ENCODE results near the gene AKAP14. TPM values are rescaled to one million over a fixed set of nuclear protein-coding genes. Genes with fewer than 3 reads are reported as not detected.
"Not testable (repeated sequence)": the region's sequence is repeated elsewhere in the genome, so short reads cannot be mapped to it uniquely, and the experiment has no call there.

AKAP14 gene
- total and polyA plus RNA-seq, 2 of the 4 experiments (the other 2 are of a cell fraction) = not detected

- no peaks in the 10 kb centered on the region for H4K20me1 ChIP-seq (ENCODE audit: insufficient read depth, low read length)
- no peak overlapping the region for H2AK5ac ChIP-seq (ENCODE audit: low read depth, low read length)
- no peak overlapping the region for H2BK5ac ChIP-seq (ENCODE audit: low read depth, low read length, poor library complexity, severe bottlenecking)
- ATAC-seq (ENCODE audit: low read depth) (no peak), DNase-seq (no peak)
- CTCF ChIA-PET = no interaction called here
- H3K4me3 ChIP-seq (ENCODE audit: insufficient read depth, low read depth, low read length) = no peak overlapping the region
- TF ChIP-seq BHLHE40 (IDR thresholded peaks at IDR 0.05; ENCODE audit: low read depth, low read length) (no peak), RCOR1 (IDR thresholded peaks at IDR 0.05; ENCODE audit: insufficient replicate concordance, low read length) (no peak), FOS (IDR thresholded peaks at IDR 0.05; ENCODE audit: low read depth, low read length) (no peak)
- POLR2A ChIA-PET (ENCODE audit: unreplicated experiment) = no interaction called here
- no peaks in the 10 kb centered on the region for H3K9me3 ChIP-seq (ENCODE audit: control insufficient read depth, insufficient read depth, low read length)
- BruUV-seq (replicated peaks) = no TSS peak
- H3K4me2 ChIP-seq (ENCODE audit: low read depth, low read length) = no peak overlapping the region
- H4K5ac ChIP-seq (ENCODE audit: low read depth, low read length) = no peak overlapping the region
- no peaks in the 10 kb centered on the region for H3K79me1 ChIP-seq (ENCODE audit: low read depth in 1 of 2, low read length in 2 of 2)
- H3K4ac ChIP-seq (ENCODE audit: low read depth, low read length) = no peak overlapping the region
- H3K36me3 ChIP-seq (ENCODE audit: control insufficient read depth, insufficient read depth, low read length) = no peaks in the 10 kb centered on the region
- no peak overlapping the region for H3K18ac ChIP-seq (ENCODE audit: low read depth, low read length)
- H3K4me1 ChIP-seq (ENCODE audit: control insufficient read depth, insufficient read depth, low read length) = no peaks in the 10 kb centered on the region
- H2BK20ac ChIP-seq (ENCODE audit: low read depth, low read length) = no peak overlapping the region
- dilution Hi-C loops (cut with HindIII; ENCODE audit: low sequenced_read_pairs, unreplicated experiment) (no loop called here), intact Hi-C loops (cut with micrococcal nuclease) (no loop called here), in situ Hi-C loops (cut with MboI; ENCODE audit: low sequenced_read_pairs) (loop anchor here (25.0 kb wide), 1 partner anchor 177 kb away; no protein-coding TSS in a partner anchor)
- no peak overlapping the region for H3K56ac ChIP-seq (ENCODE audit: extremely low read depth, insufficient read depth, low read length)
- no peaks in the 10 kb centered on the region for H3K9me1 ChIP-seq (ENCODE audit: insufficient read depth, low read length)
- no peak overlapping the region for H2AFZ ChIP-seq (replicated peaks; ENCODE audit: low read length, poor library complexity)
- H4K8ac ChIP-seq (ENCODE audit: low read depth in 2 of 2, low read length in 2 of 2) = no peak overlapping the region
- no peaks in the 10 kb centered on the region for H3K27me3 ChIP-seq (ENCODE audit: control insufficient read depth, insufficient read depth, low read length)
- no peak overlapping the region for H2AK9ac ChIP-seq (replicated peaks; ENCODE audit: low read depth, low read length, poor library complexity)
- no peak overlapping the region for H2BK120ac ChIP-seq (ENCODE audit: low read depth, low read length)
- no peak overlapping the region for H4K91ac ChIP-seq (ENCODE audit: insufficient read depth, low read depth, low read length)
- no peak overlapping the region for H3K27ac ChIP-seq (ENCODE audit: insufficient read depth, low read length)
- no peak overlapping the region for H2BK15ac ChIP-seq (ENCODE audit: low read depth, low read length)
- H3K23ac ChIP-seq (ENCODE audit: low read depth, low read length) = no peak overlapping the region
- H3K9ac ChIP-seq (ENCODE audit: low read depth, low read length) = no peak overlapping the region
- H3K14ac ChIP-seq (replicated peaks; ENCODE audit: low read depth, low read length) = no peak overlapping the region
These were observed 64.9 kb downstream of the AKAP14 start for GRCh38 chrX:119960625-119961024.

GRCh38 chrX:119966837-119967236 is 71.1 kb downstream of the AKAP14 start:
- H2BK120ac ChIP-seq (ENCODE audit: low read depth, low read length); H4K20me1 ChIP-seq (ENCODE audit: insufficient read depth, low read length); H4K5ac ChIP-seq (ENCODE audit: low read depth, low read length); H3K9ac ChIP-seq (ENCODE audit: low read depth, low read length); H3K4ac ChIP-seq (ENCODE audit: low read depth, low read length); H3K23ac ChIP-seq (ENCODE audit: low read depth, low read length); H3K4me1 ChIP-seq (ENCODE audit: control insufficient read depth, insufficient read depth, low read length); H3K4me2 ChIP-seq (ENCODE audit: low read depth, low read length); H2AFZ ChIP-seq (replicated peaks; ENCODE audit: low read length, poor library complexity); H3K4me3 ChIP-seq (ENCODE audit: insufficient read depth, low read depth, low read length); H3K9me3 ChIP-seq (ENCODE audit: control insufficient read depth, insufficient read depth, low read length); H3K36me3 ChIP-seq (ENCODE audit: control insufficient read depth, insufficient read depth, low read length); H3K27ac ChIP-seq (ENCODE audit: insufficient read depth, low read length); H3K27me3 ChIP-seq (ENCODE audit: control insufficient read depth, insufficient read depth, low read length); H3K18ac ChIP-seq (ENCODE audit: low read depth, low read length); H3K14ac ChIP-seq (replicated peaks; ENCODE audit: low read depth, low read length); H3K79me1 ChIP-seq (ENCODE audit: low read depth in 1 of 2, low read length in 2 of 2); H2BK15ac ChIP-seq (ENCODE audit: low read depth, low read length); H3K9me1 ChIP-seq (ENCODE audit: insufficient read depth, low read length); dilution Hi-C loops (cut with HindIII; ENCODE audit: low sequenced_read_pairs, unreplicated experiment); H3K56ac ChIP-seq (ENCODE audit: extremely low read depth, insufficient read depth, low read length); H2AK9ac ChIP-seq (replicated peaks; ENCODE audit: low read depth, low read length, poor library complexity); H2AK5ac ChIP-seq (ENCODE audit: low read depth, low read length); ATAC-seq (ENCODE audit: low read depth); CTCF ChIA-PET; intact Hi-C loops (cut with micrococcal nuclease); H2BK5ac ChIP-seq (ENCODE audit: low read depth, low read length, poor library complexity, severe bottlenecking); BruUV-seq (replicated peaks); H4K91ac ChIP-seq (ENCODE audit: insufficient read depth, low read depth, low read length); DNase-seq; H4K8ac ChIP-seq (ENCODE audit: low read depth in 2 of 2, low read length in 2 of 2); H2BK20ac ChIP-seq (ENCODE audit: low read depth, low read length); POLR2A ChIA-PET (ENCODE audit: unreplicated experiment): not testable (repeated sequence)
- WGBS, 2 experiments (ENCODE audit: extremely low coverage in 2 of 2, insufficient read length in 1 of 2) = no CpG with 5 or more reads among the region's 1 CpG
- in situ Hi-C loops (cut with MboI; ENCODE audit: low sequenced_read_pairs) = loop anchor here (25.0 kb wide), 1 partner anchor 170 kb away; no protein-coding TSS in a partner anchor
